H1 (cell line): Measurements from ENCODE around the gene USB1. TPM values are rescaled to one million over a fixed set of nuclear protein-coding genes. Genes with fewer than 3 reads are reported as not detected.

Experiments used
- CBX8 ChIP-seq: fragments of 300-800, 300-1000 bp; sonication (generic); IDR thresholded peaks from 2 replicates; pipeline ENCODE4 v1.7.1; 2016; ENCODE audit warnings: low read depth, low read length, borderline replicate concordance
- CHD7 ChIP-seq: fragments of 300-600 bp; sonication (generic); IDR thresholded peaks from 2 replicates; pipeline ENCODE4 v1.7.1; 2012; ENCODE audit warnings: low read length, moderate library complexity, mild to moderate bottlenecking, inconsistent platforms; ENCODE audit not compliant: insufficient replicate concordance
- POU5F1 ChIP-seq: IDR thresholded peaks from 2 replicates; pipeline ENCODE4 v1.6.1; 2011; ENCODE audit warnings: low read depth, mild to moderate bottlenecking, low read length, moderate library complexity
- SRF ChIP-seq: IDR thresholded peaks from 2 replicates; pipeline ENCODE4 v1.6.1; 2011; ENCODE audit warnings: mild to moderate bottlenecking, low read depth, low read length, moderate library complexity
- polyA plus RNA-seq, 7 experiments: library from polyadenylated mRNA; depleted of rRNA in 3 of 7; stranded (reverse) in 5 of 7; unstranded in 2 of 7; fragments of >200 nt in 5 of 7; fragments of 200-250 nt in 2 of 7; gene quantifications; 1 replicate in 5 of 7; 2 replicates in 1 of 7; 4 replicates in 1 of 7; pipeline versions ENCODE4 v1.2.1 to v1.2.3, GENCODE V29; 2011 to 2013; ENCODE audit warnings: missing spikeins in 2 of 7, mixed read lengths in 2 of 7
- total RNA-seq: library from RNA; stranded (reverse); fragmentation: NEBNext Ultra II Directional; extraction: Animal tissue kit (Norgen Biotek cat#: 25700); gene quantifications from 2 replicates; pipeline ENCODE4 v1.2.1, GENCODE V29; 2021
- TF ChIP-seq, protein P1 (sequence below): IDR thresholded peaks from 2 replicates; pipeline ENCODE4 v1.6.1; 2012; ENCODE audit warnings: inconsistent platforms

USB1 gene
- total and polyA plus RNA-seq, 2 of the 8 experiments (the other 6 are each of a cell fraction or from before 2014, with no cell fraction given) = 65.4 to 75.9 TPM

DNA sequence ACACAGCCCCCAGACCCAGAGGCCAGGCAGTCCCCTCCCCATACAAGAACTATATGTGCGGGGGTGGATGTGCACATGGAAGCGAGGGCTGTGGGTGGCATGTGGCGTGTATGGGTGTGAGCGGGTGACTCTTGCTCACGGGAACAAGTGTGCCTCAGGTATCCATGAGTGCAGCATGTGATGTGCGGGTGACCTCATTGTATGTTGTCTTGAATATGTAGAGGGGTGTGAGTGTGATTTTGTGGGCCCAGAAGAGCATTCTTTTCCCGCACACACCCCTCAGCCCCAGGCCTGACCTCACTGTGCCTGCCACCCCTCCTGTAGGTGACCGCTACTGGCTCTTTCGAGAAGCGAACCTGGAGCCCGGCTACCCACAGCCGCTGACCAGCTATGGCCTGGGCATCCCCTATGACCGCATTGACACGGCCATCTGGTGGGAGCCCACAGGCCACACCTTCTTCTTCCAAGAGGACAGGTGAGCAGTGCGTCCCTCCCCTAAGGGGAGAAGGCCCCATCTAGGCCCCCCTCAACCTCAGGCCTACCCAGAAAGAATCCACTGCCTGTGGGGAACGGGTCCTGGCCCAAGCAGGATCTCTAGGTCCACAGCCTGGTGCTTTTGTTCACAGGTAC is 41.8 kb downstream of the USB1 start (continued):
- TF ChIP-seq CHD7 (no peak), SRF (no peak), POU5F1 (no peak), CBX8 (no peak)
- TF ChIP-seq, protein P1, sequence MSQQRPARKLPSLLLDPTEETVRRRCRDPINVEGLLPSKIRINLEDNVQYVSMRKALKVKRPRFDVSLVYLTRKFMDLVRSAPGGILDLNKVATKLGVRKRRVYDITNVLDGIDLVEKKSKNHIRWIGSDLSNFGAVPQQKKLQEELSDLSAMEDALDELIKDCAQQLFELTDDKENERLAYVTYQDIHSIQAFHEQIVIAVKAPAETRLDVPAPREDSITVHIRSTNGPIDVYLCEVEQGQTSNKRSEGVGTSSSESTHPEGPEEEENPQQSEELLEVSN = no peak
